ENCODE results near the gene NOL12. TPM values are rescaled to one million over a fixed set of nuclear protein-coding genes. Genes with fewer than 3 reads are reported as not detected.

Gene NOL12
- total RNA-seq, 1 donor from 2014 or later = 28.2 TPM

- no peak for DNase-seq (ENCODE audit: extremely low spot score in 2 of 2)
- peaks cover 45% of the 10 kb centered on the region for H3K4me1 ChIP-seq
- H3K4me3 ChIP-seq = no peak overlapping the region
- intact Hi-C loops (cut with DNase I) = no loop called here
- H3K9me3 ChIP-seq = no peaks in the 10 kb centered on the region
- H3K27me3 ChIP-seq = no peaks in the 10 kb centered on the region
- H3K27ac ChIP-seq = peak overlapping the region; percentile 68
- peaks cover 0 to 2% of the 10 kb centered on the region in 2 donors for H3K36me3 ChIP-seq
- TF ChIP-seq CTCF (IDR thresholded peaks at IDR 0.05) (no peak), POLR2AphosphoS5 (IDR thresholded peaks at IDR 0.05; ENCODE audit: insufficient read depth in 1 of 2, low read depth in 1 of 2) (no peak), POLR2A (IDR thresholded peaks at IDR 0.05) (no peak)
These were observed 25.5 kb upstream of the NOL12 start for GRCh38 chr22:37660709-37661045.

GRCh38 chr22:37661160-37661924 is 24.8 kb upstream of the NOL12 start:
- H3K27me3 ChIP-seq = no peaks in the 10 kb centered on the region
- TF ChIP-seq CTCF (IDR thresholded peaks at IDR 0.05) (peak in 1 of 3 experiments; percentile 34), POLR2AphosphoS5 (IDR thresholded peaks at IDR 0.05; ENCODE audit: insufficient read depth in 1 of 2, low read depth in 1 of 2) (no peak), POLR2A (IDR thresholded peaks at IDR 0.05) (no peak)
- DNase-seq (ENCODE audit: extremely low spot score in 2 of 2) = no peak
- peaks cover 45% of the 10 kb centered on the region for H3K4me1 ChIP-seq
- no peaks in the 10 kb centered on the region for H3K9me3 ChIP-seq
- H3K36me3 ChIP-seq = peaks cover 0 to 8% of the 10 kb centered on the region in 2 donors
- H3K4me3 ChIP-seq = no peak overlapping the region
- H3K27ac ChIP-seq = peak overlapping the region; percentile 68
- intact Hi-C loops (cut with DNase I) = no loop called here

GRCh38 chr22:37662039-37662438 is 24.1 kb upstream of the NOL12 start:
- TF ChIP-seq POLR2A (IDR thresholded peaks at IDR 0.05) = no peak
- no peak for TF ChIP-seq CTCF (IDR thresholded peaks at IDR 0.05)
- TF ChIP-seq POLR2AphosphoS5 (IDR thresholded peaks at IDR 0.05; ENCODE audit: insufficient read depth in 1 of 2, low read depth in 1 of 2) = no peak
- intact Hi-C loops (cut with DNase I) = no loop called here

GRCh38 chr22:37663521-37664140 is 22.5 kb upstream of the NOL12 start:
- intact Hi-C loops (cut with DNase I) = no loop called here
- Histone ChIP-seq H3K4me3 (no peak overlapping the region), H3K27ac (no peak overlapping the region), H3K4me1 (peaks cover 38% of the 10 kb centered on the region), H3K27me3 (no peaks in the 10 kb centered on the region), H3K9me3 (no peaks in the 10 kb centered on the region), H3K36me3 (peaks cover 0 to 11% of the 10 kb centered on the region in 2 donors)
- no peak for DNase-seq (ENCODE audit: extremely low spot score in 2 of 2)
- TF ChIP-seq POLR2A (IDR thresholded peaks at IDR 0.05) = no peak
- TF ChIP-seq CTCF (IDR thresholded peaks at IDR 0.05) = no peak

More at GRCh38 chr22:37662039-37662438, 24.1 kb upstream of the NOL12 start:
- Histone ChIP-seq H3K27me3 (no peaks in the 10 kb centered on the region), H3K4me3 (no peak overlapping the region), H3K9me3 (no peaks in the 10 kb centered on the region), H3K36me3 (peaks cover 0 to 11% of the 10 kb centered on the region in 2 donors), H3K27ac (peak overlapping the region; percentile 68), H3K4me1 (peaks cover 45% of the 10 kb centered on the region)
- DNase-seq (ENCODE audit: extremely low spot score in 2 of 2) = no peak
